LNCaP clone FGC (cell line): ENCODE data around the gene ABCB4.

Source experiments
- DNase-seq: peaks from one replicate; pipeline ENCODE4 v3.0.0-alpha.2; 2011; ENCODE audit warnings: low read depth
- H3K4me3 ChIP-seq: 2 replicates; pipeline ENCODE4 v1.5.1; 2011; ENCODE audit warnings: mild to moderate bottlenecking, low read depth, low read length, control low read depth
- CTCF ChIP-seq: IDR thresholded peaks from 2 replicates; pipeline ENCODE4 v1.5.1; 2012; ENCODE audit warnings: mild to moderate bottlenecking; ENCODE audit not compliant: control insufficient read depth, insufficient read depth; ENCODE audit errors: extremely low read depth

Gene ABCB4

GRCh38 chr7:87413029-87413428 is 62.5 kb downstream of the ABCB4 start:
- TF ChIP-seq CTCF = no peak
- H3K4me3 ChIP-seq = no peak overlapping the region
- DNase-seq = no peak

GRCh38 chr7:87411186-87411585 is 64.3 kb downstream of the ABCB4 start:
- TF ChIP-seq CTCF = no peak
- no peak for DNase-seq
- H3K4me3 ChIP-seq = no peak overlapping the region

- no peak for TF ChIP-seq CTCF
- DNase-seq = peak; percentile 47
- no peak overlapping the region for H3K4me3 ChIP-seq
Measured at GRCh38 chr7:87404674-87405073, 70.8 kb downstream of the ABCB4 start.

DNA sequence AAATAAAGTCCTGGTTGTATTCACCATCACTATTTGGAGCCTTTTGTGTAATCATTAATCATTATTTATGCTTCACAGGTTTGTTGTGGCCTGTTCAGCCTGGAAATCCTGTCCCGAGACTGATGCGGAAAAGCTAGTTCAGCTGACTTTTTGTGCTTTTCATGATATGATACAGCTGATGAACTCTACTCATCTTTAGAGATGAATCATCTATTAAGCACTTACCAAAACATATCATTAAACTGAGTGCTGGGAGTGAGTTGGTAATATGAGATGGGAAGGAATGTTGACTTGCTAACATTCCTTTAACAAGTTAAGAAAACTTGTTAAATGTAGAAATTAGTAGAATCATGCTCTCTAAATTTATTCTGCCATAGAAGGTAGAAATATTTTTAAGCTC is 77.0 kb downstream of the ABCB4 start:
- TF ChIP-seq CTCF = no peak
- no peak overlapping the region for H3K4me3 ChIP-seq
- DNase-seq = no peak

- no peak for TF ChIP-seq CTCF
- DNase-seq = no peak
- no peak overlapping the region for H3K4me3 ChIP-seq
Measured at GRCh38 chr7:87395442-87396020, 79.9 kb downstream of the ABCB4 start.

DNA sequence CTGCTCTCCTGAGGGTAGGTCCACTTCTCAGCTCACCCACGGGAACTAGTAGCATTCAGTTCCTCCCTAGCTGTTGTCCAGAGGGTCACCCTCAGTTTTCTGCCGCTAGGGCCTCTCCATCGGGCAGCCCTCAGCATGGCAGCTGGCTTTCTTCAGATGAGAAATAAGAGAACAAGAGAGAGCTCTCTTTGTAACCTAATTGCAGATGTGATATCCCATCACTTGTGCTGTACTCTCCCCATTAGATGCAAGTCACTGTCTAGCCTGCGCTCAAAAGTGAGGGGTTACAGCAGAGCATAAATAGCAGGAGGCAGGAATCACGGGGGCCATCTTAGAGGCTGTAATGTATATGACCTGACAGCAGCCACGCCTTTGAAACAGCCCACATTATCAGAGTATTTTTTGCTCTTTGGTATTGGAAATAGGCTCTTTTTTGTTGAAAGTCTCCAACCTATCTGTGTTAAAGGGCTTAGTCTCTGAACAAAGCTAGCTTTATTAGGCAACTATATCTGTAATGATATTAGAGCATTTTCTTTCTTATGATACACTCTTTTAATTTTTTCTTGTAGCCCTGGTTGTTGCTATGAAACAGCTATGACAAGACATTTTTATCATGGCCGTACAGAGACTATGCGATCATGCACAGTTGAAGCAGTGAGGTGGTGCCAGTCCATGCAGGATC is 84.3 kb downstream of the ABCB4 start:
- no peak for DNase-seq
- no peak overlapping the region for H3K4me3 ChIP-seq
- no peak for TF ChIP-seq CTCF

DNA sequence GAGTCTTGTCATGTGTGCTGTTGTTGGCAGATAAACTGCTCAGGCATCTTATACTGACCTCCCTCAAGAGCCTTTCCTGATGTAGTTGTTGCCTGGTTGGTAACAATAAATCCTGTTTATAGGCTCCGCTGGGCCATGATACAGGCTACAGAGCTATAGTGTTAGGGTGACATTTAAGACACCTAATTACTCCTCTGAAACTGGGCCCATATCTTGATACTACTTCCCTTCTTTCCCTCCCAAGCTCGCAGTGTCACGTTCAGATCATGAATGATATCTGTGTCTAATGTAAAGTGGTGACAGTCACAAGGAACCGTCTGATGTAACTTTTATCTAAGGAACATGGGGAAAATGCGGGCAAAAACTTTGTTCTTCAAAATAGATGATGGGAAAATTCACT is 94.6 kb downstream of the ABCB4 start:
- no peak overlapping the region for H3K4me3 ChIP-seq
- no peak for DNase-seq
- TF ChIP-seq CTCF = no peak
